Activated CD4-positive, alpha-beta T cell treated with anti-CD3 and anti-CD28 coated beads for 48 hours (primary cell): ENCODE measurements around the gene MMS22L.

Source experiments
- DNase-seq: peaks from one replicate; pipeline ENCODE4 v3.0.0-alpha.2; 2020

MMS22L gene

DNA sequence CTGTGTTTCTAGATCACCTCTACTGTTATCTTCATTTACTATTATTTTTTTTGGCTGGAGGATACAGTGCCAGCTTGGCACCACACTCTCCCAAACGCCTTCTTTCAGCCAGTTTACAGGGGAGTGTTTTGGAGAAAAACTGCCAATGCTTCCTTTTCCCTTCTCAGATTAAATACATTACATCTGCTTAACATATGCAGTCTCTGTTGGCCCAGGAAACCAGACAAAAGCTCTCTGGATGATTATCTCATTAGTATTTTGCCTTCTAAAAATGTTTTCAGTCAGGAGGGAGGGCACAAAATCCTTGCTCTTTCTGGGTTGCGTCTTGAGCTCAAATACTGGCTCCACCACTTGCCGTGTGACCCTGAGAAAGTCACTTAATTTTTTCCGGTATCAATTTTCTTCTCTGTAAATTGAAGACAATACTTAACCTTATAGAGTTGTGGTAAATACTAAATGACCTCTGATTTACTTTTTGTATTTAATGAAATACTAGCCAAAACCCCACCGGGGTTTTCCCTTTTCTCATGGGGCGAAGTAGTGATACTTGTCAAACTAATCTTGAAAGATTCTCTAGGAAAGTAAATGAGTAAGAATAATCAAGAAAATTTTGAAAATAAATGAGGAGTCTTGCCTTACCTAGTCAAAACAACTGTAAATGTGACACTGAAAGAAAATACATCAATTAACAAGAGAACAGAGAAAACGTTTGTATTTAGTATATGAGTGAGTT is 146.2 kb downstream of the MMS22L start:
- DNase-seq, result no peak

DNA sequence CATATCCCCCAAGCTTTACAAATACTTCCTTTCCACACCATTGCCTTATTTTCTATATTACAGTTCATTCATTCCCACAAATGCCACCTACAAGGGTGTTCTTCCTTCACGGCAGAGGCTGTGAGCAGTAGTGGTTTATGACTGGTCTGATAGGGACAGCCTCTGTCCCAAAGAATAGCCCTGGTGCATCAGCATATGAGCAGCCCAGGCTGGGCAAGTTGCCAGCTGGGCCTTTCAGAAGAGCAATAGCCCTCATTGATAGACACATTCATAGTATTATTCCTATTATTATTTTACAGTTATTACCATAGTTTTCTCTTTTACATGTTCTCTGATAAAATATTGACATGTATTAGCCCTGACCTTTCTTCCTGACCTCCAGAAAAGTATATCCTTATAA is 149.9 kb downstream of the MMS22L start:
- no peak for DNase-seq

DNA sequence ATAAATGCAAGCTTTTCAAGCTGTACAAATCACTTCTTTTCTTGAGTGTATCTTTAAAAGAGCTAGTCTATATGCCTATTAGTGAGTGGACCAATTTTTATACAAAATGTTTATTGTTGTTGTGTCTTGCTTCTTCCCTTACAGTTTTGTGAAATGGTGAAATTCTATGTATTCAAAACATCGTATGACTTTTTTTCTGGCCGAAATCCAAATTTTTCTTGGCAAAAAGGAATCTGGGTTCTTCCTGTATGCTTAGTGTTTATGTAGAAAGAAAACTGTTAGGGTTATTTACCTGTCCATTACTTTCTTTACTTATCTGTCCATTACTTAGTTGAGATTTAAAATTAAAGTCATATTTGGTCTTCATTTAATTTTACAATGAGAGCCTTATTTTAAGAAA is 153.9 kb downstream of the MMS22L start:
- no peak for DNase-seq

DNA sequence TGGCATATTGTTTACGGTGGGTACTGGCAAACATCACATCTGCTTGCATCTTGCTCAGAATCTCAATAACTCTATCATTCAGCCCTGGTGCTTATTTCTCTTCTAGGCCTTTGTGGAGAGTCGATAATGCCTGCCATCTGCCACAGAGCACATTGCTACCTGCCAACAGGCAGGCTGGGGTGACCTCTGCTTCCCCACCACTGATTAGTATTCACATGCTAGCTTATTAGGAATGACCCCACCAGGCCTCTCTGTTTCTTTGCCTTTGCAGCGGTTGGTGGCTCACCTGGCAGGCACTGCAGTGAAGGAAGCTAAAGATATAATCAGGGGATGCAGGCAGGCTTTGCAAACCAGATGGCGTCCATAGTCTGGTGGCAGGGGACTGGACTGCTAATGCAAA is 154.5 kb downstream of the MMS22L start:
- no peak for DNase-seq

DNA sequence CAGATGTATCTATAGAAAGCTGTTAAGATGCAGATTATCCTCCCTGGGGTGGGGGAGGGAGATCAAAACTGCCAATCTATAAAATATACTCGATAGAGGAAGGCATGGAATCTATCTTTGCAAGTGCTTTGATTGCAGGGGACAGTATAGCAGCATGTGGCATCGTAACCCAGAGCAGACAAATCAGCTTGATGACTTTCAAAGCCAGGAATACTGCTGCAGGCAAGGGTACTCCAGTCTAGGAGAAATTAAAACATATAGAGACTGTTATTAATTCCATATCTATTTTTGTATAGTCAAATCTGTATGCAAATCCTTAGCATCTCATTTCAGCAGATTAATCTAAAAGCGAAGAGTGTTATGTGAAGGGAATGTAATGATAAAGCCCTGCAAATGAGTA is 159.4 kb downstream of the MMS22L start:
- DNase-seq, result no peak

DNA sequence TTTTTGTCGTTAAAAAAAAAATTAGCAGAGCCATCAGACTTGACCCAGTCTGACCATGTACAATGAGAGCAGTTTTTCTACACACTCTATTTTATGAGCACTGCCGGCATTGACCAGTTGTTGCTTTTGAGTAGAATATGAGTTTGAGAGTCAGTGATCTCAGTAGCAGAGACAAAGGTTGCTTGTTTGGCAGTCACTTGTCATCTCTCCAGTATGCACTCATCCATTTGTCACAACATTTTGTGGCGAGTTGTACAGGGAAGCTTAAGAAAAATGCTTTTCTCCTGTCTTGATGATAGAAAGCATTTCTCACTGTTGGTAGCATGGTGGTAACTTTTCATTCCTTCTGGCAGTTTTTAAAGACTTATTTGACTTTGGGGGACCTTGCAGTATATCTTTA is 159.9 kb downstream of the MMS22L start:
- no peak for DNase-seq

DNA sequence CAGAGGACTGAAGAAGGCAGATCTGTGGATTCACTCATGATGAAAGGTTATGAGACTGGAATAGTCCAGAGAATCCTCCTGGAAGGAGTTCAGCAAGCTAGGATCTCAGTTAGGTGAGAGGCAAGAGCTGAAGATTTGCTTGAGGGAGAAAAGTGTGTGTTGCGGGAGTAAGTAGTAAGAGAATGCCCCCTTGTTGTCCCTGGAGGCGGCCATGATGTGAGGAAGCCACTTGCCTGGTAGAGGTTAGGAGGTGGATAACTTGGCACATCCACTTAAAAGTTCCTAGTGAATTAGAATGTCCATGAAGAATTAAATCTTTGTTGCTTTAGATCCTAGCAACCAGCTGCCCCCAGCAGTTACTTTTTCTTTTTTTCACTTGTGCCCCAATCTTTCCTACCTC is 162.5 kb downstream of the MMS22L start:
- DNase-seq, result no peak

DNA sequence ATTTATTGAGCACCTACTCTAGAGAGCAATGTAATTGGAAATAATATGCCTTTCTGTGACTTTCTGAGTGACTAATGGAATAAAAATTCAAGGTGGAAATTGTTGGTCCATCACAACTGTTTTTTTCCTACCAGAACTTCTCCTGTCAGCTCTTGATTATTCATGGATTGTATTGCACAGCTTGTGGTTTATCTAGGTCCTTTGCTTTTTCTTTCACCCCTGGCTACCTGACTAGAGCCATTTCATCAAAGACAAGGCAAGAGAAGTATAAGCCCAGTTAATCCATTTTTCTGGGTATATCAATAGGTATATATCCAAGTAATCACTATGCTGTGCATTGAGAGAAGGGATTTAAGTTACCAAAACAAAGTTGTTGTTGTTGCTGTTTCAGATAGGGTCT is 168.4 kb downstream of the MMS22L start:
- no peak for DNase-seq

DNA sequence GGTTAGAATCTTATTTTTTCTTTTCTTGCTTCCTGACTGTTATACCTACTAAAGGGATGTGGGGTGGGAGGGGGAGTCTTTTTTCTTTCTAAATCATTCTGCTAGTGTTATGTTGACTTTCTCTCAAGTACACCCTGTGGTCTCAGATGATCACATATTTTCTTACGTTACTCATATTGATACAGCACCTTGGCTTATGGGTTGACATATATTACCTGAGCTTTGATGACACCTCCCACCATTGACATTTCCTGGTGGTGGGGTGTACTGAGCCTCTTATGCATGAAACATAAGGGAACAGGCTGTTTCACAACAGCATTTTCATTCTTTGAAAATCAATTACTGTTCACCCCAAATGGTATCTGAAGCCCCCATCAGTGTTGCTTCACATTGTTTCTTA is 169.8 kb downstream of the MMS22L start:
- peak; percentile 40 for DNase-seq

DNA sequence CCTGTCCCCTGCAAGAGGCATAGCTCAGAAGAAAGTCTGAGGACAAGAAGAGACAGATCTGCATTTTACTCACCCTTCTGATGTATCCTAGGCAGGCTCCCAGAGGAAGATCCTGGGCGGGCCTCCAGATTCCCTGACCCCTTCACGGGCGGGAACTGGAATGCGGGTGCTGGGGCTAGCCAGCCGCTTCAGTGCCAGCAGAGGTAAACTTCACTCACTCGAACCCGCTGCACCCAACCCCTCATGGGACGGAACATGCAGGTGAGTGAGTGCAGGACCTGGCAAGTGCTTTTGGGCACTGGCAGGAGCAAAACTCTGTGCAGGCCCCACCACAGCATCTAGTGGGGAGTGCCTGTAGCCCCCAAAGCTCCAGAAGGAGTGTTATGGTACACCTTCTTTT is 171.8 kb downstream of the MMS22L start:
- DNase-seq, result no peak

DNA sequence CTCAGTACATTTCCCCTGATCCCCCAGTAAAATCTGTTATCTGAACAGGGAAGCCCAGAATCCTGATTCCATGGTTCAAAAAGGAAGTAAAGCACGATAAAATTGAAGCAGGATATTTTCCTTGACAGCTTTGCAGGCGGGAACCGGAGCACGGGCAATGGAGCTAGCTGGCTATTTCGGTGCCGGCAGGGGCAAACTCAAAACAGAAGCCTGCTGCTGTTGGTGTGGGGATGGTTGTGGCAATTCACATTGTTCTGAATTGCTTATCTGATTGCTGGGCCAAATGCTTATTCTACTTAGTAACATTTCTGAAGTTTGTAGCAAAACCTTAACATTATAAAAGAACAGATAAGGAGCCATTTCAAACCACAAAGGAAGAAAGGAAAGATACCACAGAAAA is 172.4 kb downstream of the MMS22L start:
- no peak for DNase-seq

DNA sequence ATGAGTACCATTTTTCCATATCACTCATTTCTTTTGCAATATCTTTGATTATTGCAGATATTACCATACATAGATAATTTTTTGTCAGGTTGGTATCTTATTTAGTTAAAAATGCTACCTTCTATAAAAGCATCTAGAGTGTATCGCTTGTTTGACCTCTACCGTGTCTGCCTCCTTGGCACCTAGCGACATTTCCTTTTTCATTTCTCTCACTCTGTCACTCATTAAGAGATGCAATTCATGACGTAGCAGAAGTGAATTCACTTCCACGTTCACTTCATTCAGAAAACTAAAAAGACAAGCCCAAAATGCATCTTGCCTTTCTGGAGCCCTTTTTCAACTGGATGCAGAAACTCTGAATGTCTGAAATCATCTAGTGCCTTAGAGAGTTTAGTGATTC is 172.9 kb downstream of the MMS22L start:
- no peak for DNase-seq

DNA sequence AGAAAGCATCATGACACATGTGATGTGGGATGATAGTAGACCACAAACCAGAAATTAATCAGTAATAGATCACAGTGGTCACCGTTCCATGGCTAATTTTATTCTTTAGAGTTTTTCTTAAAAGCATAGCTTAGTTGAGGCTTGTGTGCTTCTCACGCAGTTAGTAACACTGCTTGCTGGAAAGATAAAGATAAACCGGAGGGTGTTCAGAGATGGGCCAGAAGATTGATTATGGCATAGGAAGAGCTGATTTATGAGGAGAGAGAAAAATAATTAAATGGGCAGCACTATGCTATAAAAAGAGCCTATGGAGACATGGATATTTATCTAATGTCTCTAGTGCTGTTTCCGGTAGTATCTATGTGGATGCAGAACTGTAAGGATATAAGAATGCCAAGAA is 173.6 kb downstream of the MMS22L start:
- DNase-seq, result no peak

DNA sequence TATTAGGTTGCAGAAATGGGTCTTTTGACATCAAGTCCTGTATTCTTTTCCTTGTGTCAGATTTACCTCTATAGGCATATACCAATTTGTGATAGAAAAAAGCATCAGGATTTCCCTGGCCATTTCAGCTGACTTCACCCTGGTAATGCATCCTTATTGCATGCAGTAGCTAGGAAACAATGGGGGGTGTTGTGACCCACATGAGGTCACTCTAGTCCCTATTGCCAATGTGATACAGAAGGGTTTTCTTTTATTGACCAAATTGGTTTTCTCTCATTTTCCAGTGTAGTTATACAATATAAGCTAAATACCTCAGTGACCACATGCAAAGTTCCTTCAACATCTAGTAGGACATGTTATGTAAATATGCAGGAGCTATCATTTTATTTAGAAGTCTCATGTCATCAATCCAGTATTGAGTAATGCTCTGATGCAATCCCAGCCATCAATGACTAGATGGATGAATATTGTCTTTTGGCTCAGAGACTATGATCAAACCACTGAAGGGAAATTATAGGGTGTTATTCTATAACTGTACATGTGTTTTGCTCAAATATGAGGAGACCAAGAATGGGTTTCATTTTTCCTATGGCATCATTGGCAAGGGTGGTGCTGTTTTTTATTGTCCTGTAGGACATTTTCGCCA is 180.7 kb downstream of the MMS22L start:
- no peak for DNase-seq

DNA sequence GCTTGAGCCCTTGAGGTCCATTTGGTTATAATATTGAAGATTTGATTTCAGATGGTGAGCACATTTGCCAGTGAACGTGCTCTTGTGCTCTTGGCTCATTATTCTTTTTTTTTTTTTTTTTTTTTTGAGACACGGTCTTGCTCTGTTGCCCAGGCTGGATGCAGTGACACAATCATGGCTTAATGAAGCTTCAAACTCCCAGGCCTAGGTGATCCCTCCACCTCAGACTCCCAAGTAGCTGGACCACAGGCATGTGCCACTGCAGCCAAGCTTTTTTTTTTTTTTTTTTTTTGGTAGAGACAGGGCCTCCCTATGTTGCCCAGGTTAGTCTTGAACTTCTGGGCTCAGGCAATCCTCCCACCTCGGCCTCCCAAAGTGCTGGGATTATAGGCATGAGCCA is 182.3 kb downstream of the MMS22L start:
- DNase-seq, result no peak

DNA sequence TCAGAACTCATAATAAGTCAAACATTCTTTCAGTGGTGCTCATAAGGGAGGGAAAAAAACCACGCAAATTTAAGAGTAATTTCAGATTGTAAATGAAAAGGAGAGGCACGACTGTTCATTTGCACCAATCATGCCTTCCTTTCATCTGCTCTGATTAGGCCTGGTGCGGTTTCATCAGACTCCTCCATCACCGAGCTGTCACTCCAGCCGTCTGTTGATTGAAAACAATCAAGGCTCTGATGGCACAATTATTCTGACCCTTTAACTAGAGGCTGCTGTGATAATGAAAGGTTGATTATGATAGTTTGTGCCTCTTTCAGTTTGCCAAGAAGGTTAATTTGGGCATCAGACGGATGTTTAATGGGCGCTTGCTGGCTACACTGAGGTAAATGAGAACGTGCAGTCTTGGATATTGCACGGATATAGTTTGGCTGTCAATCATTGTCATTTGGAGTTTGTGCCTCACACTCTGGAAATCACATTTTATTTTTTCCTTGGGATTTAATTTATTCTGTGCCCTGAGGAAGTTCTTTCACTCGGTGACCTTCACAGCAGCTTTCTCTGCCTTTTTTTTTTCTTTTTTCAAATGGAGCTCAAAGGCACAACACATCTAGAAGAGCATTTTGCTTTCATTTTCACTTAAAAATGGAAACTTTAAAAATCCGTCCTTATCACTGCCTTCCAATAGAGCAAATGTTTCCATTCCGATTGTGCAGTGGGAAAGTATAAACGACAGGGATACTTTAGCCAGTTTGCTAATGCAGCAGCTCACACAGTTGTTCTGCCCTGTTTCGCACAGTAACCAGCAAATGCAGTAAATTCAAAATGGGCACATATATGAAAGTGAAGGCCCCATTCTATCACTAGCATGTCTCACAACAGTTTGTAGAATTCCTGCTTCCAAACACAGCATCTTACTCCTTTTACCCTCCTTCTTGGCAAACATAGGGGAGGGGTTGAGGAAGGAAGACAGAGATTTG is 185.7 kb downstream of the MMS22L start:
- DNase-seq, result no peak

DNA sequence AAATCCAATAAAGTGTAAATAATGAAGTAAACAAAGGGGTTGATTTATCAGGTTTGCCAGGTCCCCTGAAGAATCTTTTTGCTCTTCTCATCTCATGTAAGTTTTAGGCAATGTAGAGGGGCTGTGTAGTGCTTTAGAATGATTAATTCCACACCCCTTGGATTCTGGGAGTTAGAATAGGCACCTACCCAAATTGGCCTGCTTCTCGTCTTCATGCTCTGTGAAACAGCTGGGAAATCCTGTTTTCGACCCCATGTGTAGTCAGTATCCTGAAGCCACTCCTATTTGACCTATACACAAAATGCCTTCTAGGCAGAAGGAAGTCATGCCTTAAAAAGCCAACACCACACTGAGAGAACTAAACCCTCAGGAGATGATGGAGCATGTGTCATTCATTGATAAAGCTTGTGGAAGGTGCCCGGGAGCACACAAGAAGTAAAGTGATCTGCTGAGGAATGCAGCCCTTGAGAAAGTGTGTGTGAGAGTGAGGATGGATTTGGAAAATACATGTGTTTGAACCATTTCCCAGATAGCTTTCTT is 187.6 kb downstream of the MMS22L start:
- DNase-seq, result no peak

DNA sequence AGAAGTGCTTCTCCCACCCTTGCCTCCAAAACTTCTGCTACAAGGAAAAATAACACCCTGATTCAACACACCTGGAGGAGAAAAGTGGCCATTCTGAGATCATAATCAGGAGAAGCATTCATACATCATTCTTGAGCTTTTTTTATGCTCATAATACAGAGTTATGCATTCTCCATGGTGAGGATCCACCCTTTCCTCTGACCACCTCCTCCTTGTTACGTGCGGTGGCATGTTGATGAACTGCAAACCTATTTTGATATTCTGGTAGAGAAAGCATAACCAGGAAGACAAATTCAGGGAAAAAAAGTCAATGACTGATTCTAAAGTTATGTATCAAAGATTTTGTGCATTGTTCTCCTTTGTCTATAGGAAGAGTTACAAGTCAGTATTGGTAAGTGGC is 188.6 kb downstream of the MMS22L start:
- no peak for DNase-seq

DNA sequence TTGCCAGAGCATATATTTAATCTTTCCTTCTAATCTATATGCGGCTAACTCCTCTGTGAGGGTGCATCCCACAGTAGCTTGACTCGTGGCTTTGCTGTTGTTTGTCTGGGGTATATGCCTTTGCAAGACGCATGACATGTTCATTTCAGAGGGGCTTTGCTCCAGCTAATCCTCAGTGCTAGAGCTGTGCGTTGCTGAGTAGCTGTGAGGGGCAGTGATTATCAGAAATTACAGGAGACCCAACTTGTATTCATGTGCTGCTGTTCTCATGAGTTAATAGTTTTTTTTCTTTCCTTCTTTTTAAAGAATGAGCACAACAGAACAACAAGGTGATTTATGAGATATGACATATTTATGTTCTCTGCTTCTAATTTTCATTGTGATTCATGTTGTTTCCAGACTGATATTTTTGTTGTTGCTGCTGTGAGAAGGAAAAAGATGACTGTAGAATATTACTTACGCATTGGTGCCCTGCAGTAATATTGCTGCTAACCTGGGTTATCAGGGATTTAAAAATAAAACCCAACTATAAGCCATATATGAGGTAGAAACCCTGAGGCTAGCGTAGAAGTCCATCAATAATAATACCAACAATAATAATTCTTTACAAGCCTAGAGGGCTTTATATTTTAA is 190.2 kb downstream of the MMS22L start:
- DNase-seq, result no peak
